GM13977 (cell line): ENCODE measurements around the gene SEC22A.

Experiments used
- DNase-seq: peaks from one replicate; pipeline ENCODE4 v3.0.0; 2012; ENCODE audit warnings: low spot score
- CTCF ChIP-seq: IDR thresholded peaks from 2 replicates; pipeline ENCODE4 v1.5.1; 2012; ENCODE audit warnings: mild to moderate bottlenecking, control low read depth; ENCODE audit not compliant: insufficient read depth; ENCODE audit errors: extremely low read depth, missing control alignments
- in situ Hi-C: fragments of 300-500 bp; cut with MboI; formaldehyde crosslinking; loops from one replicate; pipeline ENCODE4 v1.12.0; 2022; ENCODE audit warnings: low sequenced_read_pairs, low pct_unique_long_range_greater_than_20kb, mixed read lengths, inconsistent platforms; ENCODE audit not compliant: unreplicated experiment

The SEC22A gene

GRCh38 chr3:123305192-123305591 lies 103.4 kb downstream of the SEC22A start:
- no peak for DNase-seq
- in situ Hi-C loops: no loop called here
- TF ChIP-seq CTCF: no peak

GRCh38 chr3:123307064-123307463 lies 105.3 kb downstream of the SEC22A start:
- in situ Hi-C loops: no loop called here
- TF ChIP-seq CTCF: no peak
- DNase-seq: no peak

DNA sequence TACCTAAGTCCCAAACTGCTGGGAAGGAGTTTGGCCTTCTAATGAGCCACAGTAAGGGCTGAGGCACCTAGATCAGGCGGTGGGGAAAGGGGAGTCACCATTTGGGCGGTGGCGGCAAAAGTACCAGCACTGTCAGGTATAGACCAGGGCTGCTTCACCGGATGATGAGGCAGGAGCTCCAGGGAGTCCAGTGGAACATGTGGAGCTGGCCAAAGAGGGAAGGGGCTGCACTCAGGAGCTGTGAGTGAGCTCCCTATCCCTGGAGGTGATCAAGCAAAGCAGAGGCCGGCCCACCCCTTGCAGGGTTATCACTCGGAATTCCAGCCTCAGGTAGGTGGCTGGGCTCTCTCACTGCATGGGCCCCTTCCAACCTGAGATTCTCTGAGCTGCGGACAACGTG lies 108.4 kb downstream of the SEC22A start:
- no peak for TF ChIP-seq CTCF
- in situ Hi-C loops: no loop called here
- no peak for DNase-seq

- in situ Hi-C loops: no loop called here
- DNase-seq: no peak
- TF ChIP-seq CTCF: no peak
Measured at GRCh38 chr3:123310741-123311140, 109.0 kb downstream of the SEC22A start.

DNA sequence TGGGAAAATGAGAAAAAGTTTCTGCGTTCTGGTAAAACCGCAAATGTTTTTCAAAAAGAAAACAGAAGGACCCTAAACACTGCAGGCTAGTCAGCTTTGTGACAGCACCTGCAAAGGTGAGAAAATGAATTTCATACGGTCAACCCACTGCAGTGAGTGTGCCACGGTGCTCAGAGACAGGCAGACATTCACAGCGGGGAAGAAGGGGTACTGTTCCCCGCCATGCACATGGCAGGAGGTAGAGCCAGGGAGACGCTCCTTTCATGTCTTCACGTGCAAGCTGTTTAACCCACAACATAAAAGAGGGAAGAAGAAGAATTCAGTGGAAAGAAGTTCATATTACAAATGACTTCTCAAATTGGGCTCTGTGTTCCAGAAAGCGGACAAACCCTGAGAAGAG lies 109.5 kb downstream of the SEC22A start:
- TF ChIP-seq CTCF: no peak
- in situ Hi-C loops: no loop called here
- no peak for DNase-seq

DNA sequence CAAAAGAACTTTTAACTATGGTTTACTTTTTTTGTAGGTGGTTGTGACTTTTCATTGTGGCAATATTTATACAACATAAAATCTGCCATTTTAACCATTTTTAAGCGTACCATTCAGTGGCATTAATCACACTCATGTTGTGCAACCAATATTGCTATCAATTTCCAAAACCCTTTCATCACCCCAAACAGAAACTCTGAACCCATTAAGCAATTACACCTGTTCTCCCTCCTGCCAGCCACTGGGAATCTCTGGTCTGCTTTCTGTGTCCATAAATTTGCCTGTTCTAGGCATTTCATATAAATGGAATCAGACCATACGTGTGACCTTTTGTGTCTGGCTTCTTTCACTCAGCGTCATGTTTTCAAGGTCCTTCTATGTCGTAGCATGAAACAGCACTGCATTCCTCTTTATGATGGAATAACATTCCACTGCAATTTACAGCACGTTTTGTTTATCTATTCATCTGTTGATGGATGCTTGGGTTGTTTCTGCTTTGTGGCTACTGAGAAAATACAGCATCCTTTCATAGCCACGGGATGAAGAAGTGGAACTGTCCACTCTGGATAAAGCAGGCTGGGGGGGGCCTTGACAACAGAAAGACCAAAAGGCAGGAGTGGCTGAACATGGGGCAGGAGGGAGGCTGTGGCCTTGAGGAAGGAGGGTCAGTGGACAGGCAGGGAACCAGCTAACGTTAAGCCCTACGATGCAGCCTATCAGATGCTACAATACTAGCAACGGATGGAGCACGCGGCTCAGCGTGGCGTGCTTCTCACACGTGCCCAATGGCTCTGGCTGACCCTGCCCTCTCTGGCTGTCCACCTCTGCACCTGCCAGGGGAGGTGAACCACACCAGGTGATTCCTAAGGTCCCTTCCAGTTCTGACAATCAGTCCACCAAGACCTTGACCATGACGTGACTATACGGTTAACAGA lies 110.9 kb downstream of the SEC22A start:
- no peak for TF ChIP-seq CTCF
- DNase-seq: no peak
- in situ Hi-C loops: no loop called here
